ENCODE results near the gene B4GALT6. TPM values are rescaled to one million over a fixed set of nuclear protein-coding genes. Genes with fewer than 3 reads are reported as not detected.

Gene B4GALT6
- total and polyA plus RNA-seq, 2 experiments from 2014 or later: 3.2 to 14.1 TPM

- Histone ChIP-seq H3K4me2 (no peak overlapping the region), H3K27me3 (no peaks in the 10 kb centered on the region), H4K20me1 (ENCODE audit: insufficient read depth, poor library complexity, severe bottlenecking) (no peaks in the 10 kb centered on the region), H3K36me3 (replicated peaks; ENCODE audit: insufficient read depth, low read depth) (no peaks in the 10 kb centered on the region), H2AFZ (no peak overlapping the region), H3K9me3 (ENCODE audit: low read depth) (no peaks in the 10 kb centered on the region), H3K4me3 (no peak overlapping the region), H3K27ac (no peak overlapping the region), H3K79me2 (no peaks in the 10 kb centered on the region), H3K9me2 (replicated peaks; ENCODE audit: insufficient read depth) (no peaks in the 10 kb centered on the region), H3K4me1 (ENCODE audit: insufficient read depth) (no peaks in the 10 kb centered on the region)
- 52% methylated on average over 6 of the region's 6 CpGs for WGBS (ENCODE audit: low lambda C conversion rate, missing lambda C conversion rate)
- DNase-seq (ENCODE audit: low spot score): no peak
- TF ChIP-seq EZH2phosphoT487 (IDR thresholded peaks at IDR 0.05; ENCODE audit: low read depth, severe bottlenecking, unreplicated experiment): no peak
Measured at GRCh38 chr18:31697351-31698298, 13.2 kb upstream of the B4GALT6 start.

- Histone ChIP-seq H3K4me3 (no peak overlapping the region), H3K4me1 (ENCODE audit: insufficient read depth) (no peaks in the 10 kb centered on the region), H3K9me3 (ENCODE audit: low read depth) (no peaks in the 10 kb centered on the region), H3K4me2 (no peak overlapping the region), H3K27ac (no peak overlapping the region), H3K27me3 (no peaks in the 10 kb centered on the region), H3K79me2 (no peaks in the 10 kb centered on the region), H2AFZ (no peak overlapping the region), H3K36me3 (replicated peaks; ENCODE audit: insufficient read depth, low read depth) (no peaks in the 10 kb centered on the region), H4K20me1 (ENCODE audit: insufficient read depth, poor library complexity, severe bottlenecking) (no peaks in the 10 kb centered on the region), H3K9me2 (replicated peaks; ENCODE audit: insufficient read depth) (no peaks in the 10 kb centered on the region)
- TF ChIP-seq EZH2phosphoT487 (IDR thresholded peaks at IDR 0.05; ENCODE audit: low read depth, severe bottlenecking, unreplicated experiment): no peak
- no peak for TF ChIP-seq CTCF (IDR thresholded peaks at IDR 0.05; ENCODE audit: poor library complexity)
- TF ChIP-seq EZH2 (IDR thresholded peaks at IDR 0.05; ENCODE audit: borderline replicate concordance): no peak
- no peak for DNase-seq (ENCODE audit: low spot score)
- 96% methylated on average over 3 of the region's 3 CpGs for WGBS (ENCODE audit: low lambda C conversion rate, missing lambda C conversion rate)
Measured at GRCh38 chr18:31695989-31696388, 11.6 kb upstream of the B4GALT6 start.

- no peak overlapping the region for H3K4me3 ChIP-seq
- no peak overlapping the region for H2AFZ ChIP-seq
- H3K4me1 ChIP-seq (ENCODE audit: insufficient read depth): no peaks in the 10 kb centered on the region
- WGBS (ENCODE audit: low lambda C conversion rate, missing lambda C conversion rate): 60% methylated on average over 2 of the region's 2 CpGs
- no peak for TF ChIP-seq EZH2 (IDR thresholded peaks at IDR 0.05; ENCODE audit: borderline replicate concordance)
- TF ChIP-seq EZH2phosphoT487 (IDR thresholded peaks at IDR 0.05; ENCODE audit: low read depth, severe bottlenecking, unreplicated experiment): no peak
- no peak for TF ChIP-seq CTCF (IDR thresholded peaks at IDR 0.05; ENCODE audit: poor library complexity)
- no peaks in the 10 kb centered on the region for H3K36me3 ChIP-seq (replicated peaks; ENCODE audit: insufficient read depth, low read depth)
- no peaks in the 10 kb centered on the region for H3K9me2 ChIP-seq (replicated peaks; ENCODE audit: insufficient read depth)
- no peaks in the 10 kb centered on the region for H3K9me3 ChIP-seq (ENCODE audit: low read depth)
- H3K79me2 ChIP-seq: no peaks in the 10 kb centered on the region
- no peaks in the 10 kb centered on the region for H4K20me1 ChIP-seq (ENCODE audit: insufficient read depth, poor library complexity, severe bottlenecking)
- no peaks in the 10 kb centered on the region for H3K27me3 ChIP-seq
- no peak overlapping the region for H3K27ac ChIP-seq
- no peak for DNase-seq (ENCODE audit: low spot score)
- H3K4me2 ChIP-seq: no peak overlapping the region
Measured at GRCh38 chr18:31694297-31694696, 9.9 kb upstream of the B4GALT6 start.

- H3K27ac ChIP-seq: no peak overlapping the region
- H3K4me1 ChIP-seq (ENCODE audit: insufficient read depth): no peaks in the 10 kb centered on the region
- H3K79me2 ChIP-seq: peaks cover 2% of the 10 kb centered on the region
- no peak for DNase-seq (ENCODE audit: low spot score)
- WGBS (ENCODE audit: low lambda C conversion rate, missing lambda C conversion rate): 22% methylated on average over 2 of the region's 2 CpGs
- H2AFZ ChIP-seq: no peak overlapping the region
- H3K36me3 ChIP-seq (replicated peaks; ENCODE audit: insufficient read depth, low read depth): no peaks in the 10 kb centered on the region
- no peaks in the 10 kb centered on the region for H3K9me2 ChIP-seq (replicated peaks; ENCODE audit: insufficient read depth)
- no peaks in the 10 kb centered on the region for H3K27me3 ChIP-seq
- TF ChIP-seq EZH2phosphoT487 (IDR thresholded peaks at IDR 0.05; ENCODE audit: low read depth, severe bottlenecking, unreplicated experiment): no peak
- TF ChIP-seq CTCF (IDR thresholded peaks at IDR 0.05; ENCODE audit: poor library complexity): no peak
- TF ChIP-seq EZH2 (IDR thresholded peaks at IDR 0.05; ENCODE audit: borderline replicate concordance): no peak
- H3K4me3 ChIP-seq: no peak overlapping the region
- H3K4me2 ChIP-seq: no peak overlapping the region
- H3K9me3 ChIP-seq (ENCODE audit: low read depth): no peaks in the 10 kb centered on the region
- H4K20me1 ChIP-seq (ENCODE audit: insufficient read depth, poor library complexity, severe bottlenecking): no peaks in the 10 kb centered on the region
Measured at GRCh38 chr18:31688606-31689005, 4.2 kb upstream of the B4GALT6 start.

Data from hepatocyte (in vitro differentiated cells).